ENCODE results near the gene CNTNAP1. TPM values are rescaled to one million over a fixed set of nuclear protein-coding genes. Genes with fewer than 3 reads are reported as not detected.

The CNTNAP1 gene
- 24.9 and 52.4 TPM in 2 replicates for total RNA-seq

DNA sequence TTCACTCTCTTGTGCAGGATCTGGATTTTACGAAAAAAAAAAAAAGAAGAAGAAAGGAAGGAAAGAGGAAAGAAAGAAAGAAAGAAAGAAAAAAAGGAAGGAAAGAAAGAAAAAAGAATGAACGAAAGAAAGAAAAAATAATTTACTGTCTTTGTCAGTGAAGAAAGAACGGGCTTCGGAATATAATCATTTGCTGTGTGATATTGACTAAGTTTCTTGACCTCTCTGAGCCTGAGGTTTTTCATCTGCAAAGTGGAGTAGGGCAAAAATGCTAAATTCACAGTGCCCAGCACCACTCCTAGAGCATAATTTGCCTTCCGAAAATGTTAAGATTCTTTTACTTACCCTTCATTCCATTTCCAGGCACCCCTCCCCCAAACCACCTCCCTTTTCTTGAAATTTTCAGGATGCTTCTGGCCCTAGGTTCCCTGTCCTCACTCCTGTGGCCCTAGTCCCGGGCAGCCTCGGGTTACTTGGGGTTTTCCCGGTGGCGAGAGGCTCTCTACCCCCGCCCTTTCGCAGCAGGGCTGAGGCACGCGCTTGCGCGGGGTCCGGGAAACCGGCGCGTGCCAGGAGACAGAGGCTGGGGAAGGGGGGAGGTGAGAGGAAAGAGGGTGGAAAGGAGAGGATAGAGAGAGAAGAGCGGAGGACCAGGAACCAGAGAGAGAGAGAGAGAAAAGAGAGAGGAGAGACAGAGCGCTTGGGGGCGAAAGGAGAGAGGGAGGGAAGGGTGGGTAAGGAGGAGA is at the start of gene CNTNAP1:
TSS of gene CNTNAP1 (plus strand) at position 556 of the 746 bp plus-strand sequence. CDS start 299 bp downstream, outside the sequence.

DNA sequence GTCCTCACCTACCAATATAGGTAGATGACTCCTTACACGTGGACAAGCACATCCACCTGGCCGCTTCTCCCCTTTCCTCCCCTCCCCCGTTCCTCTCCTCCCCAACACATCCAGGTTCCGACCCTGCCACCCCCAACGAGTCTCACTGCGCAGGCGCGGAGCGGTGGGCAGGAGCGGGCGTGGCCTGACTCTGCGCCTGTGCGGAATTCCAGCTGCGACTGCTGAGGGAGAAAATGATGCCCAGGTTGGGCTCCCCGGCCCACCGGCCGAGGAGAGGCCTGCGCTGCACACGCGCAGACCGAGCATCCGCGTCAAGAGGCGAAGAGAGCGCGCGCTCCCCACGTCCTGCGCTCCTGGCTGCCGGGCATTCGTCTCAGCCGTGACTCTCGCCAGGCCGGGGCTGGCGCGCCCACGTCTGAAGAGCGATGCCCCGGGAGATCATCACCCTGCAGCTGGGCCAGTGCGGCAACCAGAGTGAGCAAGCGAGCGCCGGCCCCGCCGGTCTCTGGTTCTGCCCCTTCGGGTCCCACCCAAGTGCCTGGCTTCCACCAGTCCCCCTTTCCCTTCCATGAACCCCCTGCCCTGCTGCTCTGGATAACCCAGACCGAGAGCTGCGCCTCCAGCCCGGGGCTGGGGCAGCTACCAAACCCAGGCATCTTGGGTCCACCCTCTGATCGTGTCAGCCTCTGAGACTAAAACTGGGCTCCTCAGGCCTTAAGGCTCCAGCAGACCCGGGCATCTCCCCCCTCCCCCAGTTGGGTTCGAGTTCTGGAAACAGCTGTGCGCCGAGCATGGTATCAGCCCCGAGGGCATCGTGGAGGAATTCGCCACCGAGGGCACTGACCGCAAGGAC is 23.0 kb upstream of the CNTNAP1 start, which contains the start of gene TUBG2:
TSS of gene TUBG2 (plus strand) at position 206 of the 853 bp plus-strand sequence. CDS start at position 426, 220 bp downstream.

DNA sequence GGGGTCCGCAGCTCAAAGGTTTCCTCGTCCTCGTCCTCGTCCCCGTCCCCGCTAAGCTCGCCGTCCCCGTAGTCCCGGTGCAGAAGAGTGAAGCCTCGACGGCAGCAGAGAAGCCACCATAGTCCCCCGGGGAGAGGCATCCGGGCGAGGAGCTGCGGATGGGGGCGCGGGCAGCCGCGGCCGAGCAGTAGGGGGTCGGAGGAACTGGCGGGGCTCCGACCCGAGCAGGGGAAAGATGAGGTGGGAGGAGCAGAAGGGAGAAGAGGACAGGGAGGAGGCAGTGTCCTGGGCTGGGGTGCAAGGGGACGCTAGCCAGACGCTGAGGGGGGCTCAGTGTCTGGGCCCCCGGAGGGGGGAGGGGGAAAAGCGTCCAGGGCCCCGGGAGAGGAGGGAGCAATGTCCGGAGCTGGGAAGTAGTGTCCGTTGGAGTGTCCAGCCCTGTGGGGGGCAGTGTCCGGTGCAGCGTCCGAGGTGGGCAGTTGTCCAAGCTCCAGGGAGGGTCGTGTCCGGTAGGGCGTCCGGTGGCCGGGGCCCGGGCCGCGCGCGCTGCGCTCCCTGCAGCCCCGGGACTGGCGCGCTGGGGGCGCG is 5.8 kb upstream of the CNTNAP1 start, which contains the start of gene PLEKHH3:
TSS of gene PLEKHH3 (minus strand) at position 571 of the 588 bp plus-strand sequence. CDS start at position 140, 431 bp downstream.

DNA sequence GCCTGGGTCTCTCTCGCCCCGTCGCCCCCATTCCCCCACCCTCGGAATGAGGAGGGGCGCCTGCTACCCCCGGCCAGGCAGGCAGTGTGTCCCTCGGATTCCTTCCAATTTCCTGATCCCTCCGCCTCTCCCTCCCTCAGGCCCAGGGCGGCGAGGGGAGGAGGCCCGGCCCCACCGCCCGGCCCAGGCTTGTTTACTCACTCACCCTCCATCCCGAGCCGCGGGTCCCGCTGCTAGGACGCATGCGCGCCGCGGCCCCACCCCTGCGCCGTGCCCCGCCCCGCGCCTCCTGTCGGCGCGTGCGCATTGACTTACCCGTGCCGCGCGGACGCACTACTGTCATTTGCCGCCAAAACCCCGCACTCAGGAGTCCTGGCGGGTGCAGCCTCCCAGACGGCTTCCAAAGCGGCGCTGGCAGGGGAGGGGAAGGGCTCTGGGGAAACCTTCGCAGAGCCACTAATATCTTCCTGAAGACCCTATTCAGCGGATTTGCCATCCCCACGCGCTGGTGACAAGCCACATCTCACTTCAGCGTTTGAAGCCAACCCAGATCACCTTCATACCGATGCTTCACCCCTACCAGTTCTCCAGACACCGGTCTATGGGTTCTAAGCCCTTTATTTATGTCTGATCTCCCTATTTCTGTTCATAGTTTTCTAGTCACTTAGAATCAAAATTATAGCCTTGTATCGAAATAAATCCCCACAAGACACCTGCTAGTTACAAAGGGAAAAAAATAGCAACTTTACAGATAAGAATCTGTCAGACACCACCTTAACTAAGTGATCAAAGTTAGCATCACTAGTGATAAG is 62.7 kb downstream of the CNTNAP1 start, which contains the start of gene EZH1:
TSS of gene EZH1 (minus strand) at position 235 of the 812 bp plus-strand sequence. CDS start 16,099 bp downstream, outside the sequence.

Other genes starting within 250 kb of the CNTNAP1 start
- gene ATP6V0A1, start 223.7 kb upstream of the CNTNAP1 start, total RNA-seq: 53.4 and 68.0 TPM in 2 replicates
- 36.4 and 63.2 TPM in 2 replicates for gene NAGLU, start 146.3 kb upstream of the CNTNAP1 start, total RNA-seq
- gene HSD17B1, start 129.6 kb upstream of the CNTNAP1 start, total RNA-seq: 0.88 and 1.5 TPM in 2 replicates
- gene COASY, start 120.4 kb upstream of the CNTNAP1 start, total RNA-seq: 13.1 and 26.4 TPM in 2 replicates
- gene MLX, start 115.4 kb upstream of the CNTNAP1 start, total RNA-seq: 33.7 and 34.4 TPM in 2 replicates
- 0.89 and 5.2 TPM in 2 replicates for gene PSMC3IP, start 104.8 kb upstream of the CNTNAP1 start, total RNA-seq
- gene RETREG3, start 73.2 kb upstream of the CNTNAP1 start, total RNA-seq: 37.1 and 47.5 TPM in 2 replicates
- 12.5 and 43.9 TPM in 2 replicates for gene TUBG1, start 72.8 kb upstream of the CNTNAP1 start, total RNA-seq
- 11.9 and 13.2 TPM in 2 replicates for gene TUBG2, start 23.2 kb upstream of the CNTNAP1 start, total RNA-seq
- gene PLEKHH3, start 5.5 kb upstream of the CNTNAP1 start, total RNA-seq: 8.9 and 11.6 TPM in 2 replicates
- 1.8 and 2.5 TPM in 2 replicates for gene CCR10, start 688 bp upstream of the CNTNAP1 start, total RNA-seq
- gene EZH1, start 62.5 kb downstream of the CNTNAP1 start, total RNA-seq: 12.5 and 15.1 TPM in 2 replicates
- gene RAMP2, start 78.7 kb downstream of the CNTNAP1 start, total RNA-seq: not detected in 2 replicates
- gene VPS25, start 90.9 kb downstream of the CNTNAP1 start, total RNA-seq: 46.7 and 67.1 TPM in 2 replicates
- 1.5 and 5.3 TPM in 2 replicates for gene WNK4, start 98.1 kb downstream of the CNTNAP1 start, total RNA-seq
- 32.8 and 53.2 TPM in 2 replicates for gene COA3, start 116.2 kb downstream of the CNTNAP1 start, total RNA-seq
- gene CNTD1, start 116.3 kb downstream of the CNTNAP1 start, total RNA-seq: 0.05 TPM in 1 of 2 replicates, not detected in the other
- gene BECN1, start 141.8 kb downstream of the CNTNAP1 start, total RNA-seq: 95.9 and 96.8 TPM in 2 replicates
- 63.0 and 106 TPM in 2 replicates for gene PSME3, start 150.9 kb downstream of the CNTNAP1 start, total RNA-seq
- gene AOC2, start 162.0 kb downstream of the CNTNAP1 start, total RNA-seq: 0.59 and 0.69 TPM in 2 replicates
- gene AOC3, start 168.7 kb downstream of the CNTNAP1 start, total RNA-seq: 0.14 and 0.30 TPM in 2 replicates
- gene G6PC1, start 218.3 kb downstream of the CNTNAP1 start, total RNA-seq: not detected in 2 replicates